ENCODE data around the gene PTH1R.

DNA sequence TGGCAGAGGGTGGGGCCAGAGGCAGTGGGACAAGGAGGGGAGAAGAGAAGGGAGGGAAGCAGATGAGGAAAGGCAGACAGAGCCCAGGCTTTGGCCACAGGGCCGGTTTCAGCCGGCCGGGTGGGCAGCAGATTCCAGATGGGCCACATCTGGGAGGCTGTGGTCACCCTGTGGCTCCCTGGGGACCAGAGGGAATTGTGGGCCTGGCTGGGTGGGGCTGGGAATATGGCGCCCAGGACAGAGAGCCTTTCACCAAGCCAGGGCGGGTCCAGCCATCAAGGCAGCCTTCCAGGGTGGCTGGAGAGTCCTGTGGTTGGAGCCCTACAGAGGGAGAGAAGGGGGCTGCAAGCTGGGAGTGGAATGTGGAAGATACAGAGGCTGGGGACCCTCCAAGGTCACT is 18.9 kb downstream of the PTH1R start:
- TF ChIP-seq POLR2AphosphoS5 (IDR thresholded peaks at IDR 0.05) (no peak), POLR2A (IDR thresholded peaks at IDR 0.05) (no peak), CTCF (IDR thresholded peaks at IDR 0.05) (no peak)

Measured in prostate gland (tissue), 2 donors.